ENCODE results near the gene TCF15. TPM values are rescaled to one million over a fixed set of nuclear protein-coding genes. Genes with fewer than 3 reads are reported as not detected.

The TCF15 gene
- total RNA-seq, 1 experiment from 2014 or later = 0.40 TPM

- H3K27me3 ChIP-seq (ENCODE audit: low read length) = peaks cover 59% of the 10 kb centered on the region
- TF ChIP-seq CTCF (conservative IDR thresholded peaks at IDR 0.05; ENCODE audit: low read depth, low read length) (no peak), EZH2phosphoT487 (IDR thresholded peaks at IDR 0.05; ENCODE audit: borderline replicate concordance, low read length) (no peak), EZH2 (IDR thresholded peaks at IDR 0.05; ENCODE audit: low read length, unreplicated experiment) (no peak)
- no peaks in the 10 kb centered on the region for H3F3A ChIP-seq (ENCODE audit: low read length, unreplicated experiment)
- ATAC-seq = no peak
- CTCF ChIA-PET = no interaction called here
- POLR2A ChIA-PET (ENCODE audit: unreplicated experiment) = no interaction called here
- DNase-seq = no peak
- H3K4me3 ChIP-seq (ENCODE audit: low read length) = no peak overlapping the region
- no peaks in the 10 kb centered on the region for H3K9me2 ChIP-seq (replicated peaks; ENCODE audit: low read length)
- intact Hi-C loops (cut with micrococcal nuclease) = no loop called here
- no peaks in the 10 kb centered on the region for H3K9me3 ChIP-seq (ENCODE audit: low read length)
- no peaks in the 10 kb centered on the region for H3K79me2 ChIP-seq (ENCODE audit: low read length)
- H3K36me3 ChIP-seq (ENCODE audit: low read depth, low read length) = no peaks in the 10 kb centered on the region
- H3K4me2 ChIP-seq (ENCODE audit: low read length) = no peak overlapping the region
- no TSS peak for BruUV-seq (replicated peaks)
- H2AFZ ChIP-seq (ENCODE audit: low read length) = no peak overlapping the region
- H3K27ac ChIP-seq (ENCODE audit: low read length) = no peak overlapping the region
- H3K9ac ChIP-seq (ENCODE audit: low read length) = no peak overlapping the region
- no peaks in the 10 kb centered on the region for H3K4me1 ChIP-seq (ENCODE audit: insufficient read depth, low read length)
- H4K20me1 ChIP-seq (ENCODE audit: low read length) = no peaks in the 10 kb centered on the region
These were observed 21.0 kb upstream of the TCF15 start for GRCh38 chr20:631101-631500.

GRCh38 chr20:626579-626978 is 16.5 kb upstream of the TCF15 start:
- Histone ChIP-seq H3K9me3 (ENCODE audit: low read length) (no peaks in the 10 kb centered on the region), H3K79me2 (ENCODE audit: low read length) (no peaks in the 10 kb centered on the region), H3K27ac (ENCODE audit: low read length) (no peak overlapping the region), H3K9ac (ENCODE audit: low read length) (no peak overlapping the region), H3F3A (ENCODE audit: low read length, unreplicated experiment) (no peaks in the 10 kb centered on the region), H2AFZ (ENCODE audit: low read length) (no peak overlapping the region), H3K4me3 (ENCODE audit: low read length) (no peak overlapping the region), H3K27me3 (ENCODE audit: low read length) (peaks cover 68% of the 10 kb centered on the region), H3K9me2 (replicated peaks; ENCODE audit: low read length) (no peaks in the 10 kb centered on the region), H3K4me2 (ENCODE audit: low read length) (no peak overlapping the region), H3K36me3 (ENCODE audit: low read depth, low read length) (no peaks in the 10 kb centered on the region), H3K4me1 (ENCODE audit: insufficient read depth, low read length) (no peaks in the 10 kb centered on the region), H4K20me1 (ENCODE audit: low read length) (no peaks in the 10 kb centered on the region)
- intact Hi-C loops (cut with micrococcal nuclease) = no loop called here
- BruUV-seq (replicated peaks) = no TSS peak
- ChIA-PET CTCF (no interaction called here), POLR2A (ENCODE audit: unreplicated experiment) (no interaction called here)
- ATAC-seq (no peak), DNase-seq (no peak)
- TF ChIP-seq CTCF (conservative IDR thresholded peaks at IDR 0.05; ENCODE audit: low read depth, low read length) = no peak
- no peak for TF ChIP-seq EZH2 (IDR thresholded peaks at IDR 0.05; ENCODE audit: low read length, unreplicated experiment)
- TF ChIP-seq EZH2phosphoT487 (IDR thresholded peaks at IDR 0.05; ENCODE audit: borderline replicate concordance, low read length) = no peak

- no peak overlapping the region for H3K27ac ChIP-seq (ENCODE audit: low read length)
- H3K4me1 ChIP-seq (ENCODE audit: insufficient read depth, low read length) = no peaks in the 10 kb centered on the region
- H3K9me2 ChIP-seq (replicated peaks; ENCODE audit: low read length) = no peaks in the 10 kb centered on the region
- H3K9me3 ChIP-seq (ENCODE audit: low read length) = no peaks in the 10 kb centered on the region
- intact Hi-C loops (cut with micrococcal nuclease) = no loop called here
- H3K4me3 ChIP-seq (ENCODE audit: low read length) = no peak overlapping the region
- no peak for DNase-seq
- H3K4me2 ChIP-seq (ENCODE audit: low read length) = no peak overlapping the region
- no peaks in the 10 kb centered on the region for H4K20me1 ChIP-seq (ENCODE audit: low read length)
- no peaks in the 10 kb centered on the region for H3F3A ChIP-seq (ENCODE audit: low read length, unreplicated experiment)
- TF ChIP-seq EZH2phosphoT487 (IDR thresholded peaks at IDR 0.05; ENCODE audit: borderline replicate concordance, low read length) (no peak), EZH2 (IDR thresholded peaks at IDR 0.05; ENCODE audit: low read length, unreplicated experiment) (no peak), CTCF (conservative IDR thresholded peaks at IDR 0.05; ENCODE audit: low read depth, low read length) (no peak)
- ATAC-seq = no peak
- H3K27me3 ChIP-seq (ENCODE audit: low read length) = peaks cover 75% of the 10 kb centered on the region
- no TSS peak for BruUV-seq (replicated peaks)
- H3K36me3 ChIP-seq (ENCODE audit: low read depth, low read length) = no peaks in the 10 kb centered on the region
- POLR2A ChIA-PET (ENCODE audit: unreplicated experiment) = no interaction called here
- H3K9ac ChIP-seq (ENCODE audit: low read length) = no peak overlapping the region
- no peak overlapping the region for H2AFZ ChIP-seq (ENCODE audit: low read length)
- CTCF ChIA-PET = interaction anchor here (0.5 kb wide), 1 partner anchor 556 kb away, joined by 7 read pairs; no protein-coding TSS in a partner anchor
- H3K79me2 ChIP-seq (ENCODE audit: low read length) = no peaks in the 10 kb centered on the region
These were observed 15.3 kb upstream of the TCF15 start for GRCh38 chr20:625360-625932.
